NCI-H524 treated with DMSO at 0.1 percent for 48 hours (cell line): ENCODE data around the gene ZNF605.
"Not testable (repeated sequence)": the region's sequence is repeated elsewhere in the genome, so short reads cannot be mapped to it uniquely, and the experiment has no call there.

ENCODE experiments used
- DNase-seq: peaks from one replicate; lab custom pipeline; 2025; lab: John Stamatoyannopoulos, UW

The ZNF605 gene

DNA sequence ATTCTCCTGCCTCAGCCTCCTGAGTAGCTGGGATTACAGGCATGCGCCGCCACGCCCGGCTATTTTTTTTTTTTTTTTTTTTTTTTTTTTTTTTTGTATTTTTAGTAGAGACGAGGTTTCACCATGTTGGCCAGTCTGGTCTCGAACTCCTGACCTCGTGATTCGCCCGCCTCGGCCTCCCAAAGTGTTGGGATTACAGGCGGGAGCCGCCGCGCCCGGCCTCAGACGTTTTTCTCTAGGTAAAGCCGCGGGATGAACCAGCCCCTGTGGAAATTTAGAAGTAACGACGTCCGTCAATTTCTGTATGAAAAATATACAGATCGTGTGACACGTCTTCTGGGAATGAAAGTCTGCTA lies 48.3 kb downstream of the ZNF605 start:
- not testable (repeated sequence) for DNase-seq

DNA sequence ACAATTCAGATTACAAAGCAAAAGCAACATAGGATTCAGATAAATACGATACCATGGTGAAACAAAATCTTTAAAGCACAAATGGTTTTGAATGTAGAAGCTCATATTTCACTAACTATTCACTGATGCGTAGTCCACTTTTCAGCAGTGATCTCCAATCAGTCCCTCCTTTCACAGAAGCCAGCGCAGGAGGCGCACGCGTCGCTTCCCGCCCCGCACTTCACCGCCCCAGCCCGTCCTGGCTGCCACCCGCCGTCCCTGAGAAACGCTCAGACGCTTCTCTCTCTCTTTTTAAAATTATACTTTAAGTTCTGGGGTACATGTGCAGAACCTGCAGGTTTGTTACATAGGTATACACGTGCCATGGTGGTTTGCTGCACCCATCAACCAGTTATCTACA lies 48.9 kb downstream of the ZNF605 start:
- DNase-seq: no peak

DNA sequence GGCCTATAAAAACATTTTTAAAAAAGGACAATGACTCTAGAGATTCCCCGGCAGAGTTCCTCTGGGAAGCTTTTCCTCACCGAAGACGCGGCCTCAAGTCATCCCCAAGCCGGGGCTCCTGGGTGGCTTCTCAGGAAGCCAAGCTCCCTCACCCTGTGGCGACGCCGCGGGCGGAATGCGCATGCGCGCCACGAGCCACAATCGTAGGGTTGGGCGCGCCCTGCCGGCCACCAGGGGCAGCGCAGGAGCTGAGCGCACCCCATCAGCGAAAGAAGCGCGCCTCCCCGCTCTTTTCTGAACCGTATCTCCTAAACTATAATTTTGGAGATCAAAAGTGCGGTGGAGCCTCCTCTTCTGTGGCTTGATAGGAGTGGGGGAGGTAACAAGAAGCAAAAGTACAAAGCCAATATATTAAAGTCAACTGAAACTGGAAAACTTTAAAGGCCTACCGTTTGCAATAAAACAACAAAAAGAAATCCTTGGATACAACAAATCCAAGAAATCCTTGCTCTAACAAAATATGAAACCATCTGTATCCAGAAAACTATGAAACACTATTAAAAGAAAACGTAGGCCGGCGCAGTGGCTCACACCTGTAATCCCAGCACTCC lies 51.3 kb downstream of the ZNF605 start:
- DNase-seq: no peak

DNA sequence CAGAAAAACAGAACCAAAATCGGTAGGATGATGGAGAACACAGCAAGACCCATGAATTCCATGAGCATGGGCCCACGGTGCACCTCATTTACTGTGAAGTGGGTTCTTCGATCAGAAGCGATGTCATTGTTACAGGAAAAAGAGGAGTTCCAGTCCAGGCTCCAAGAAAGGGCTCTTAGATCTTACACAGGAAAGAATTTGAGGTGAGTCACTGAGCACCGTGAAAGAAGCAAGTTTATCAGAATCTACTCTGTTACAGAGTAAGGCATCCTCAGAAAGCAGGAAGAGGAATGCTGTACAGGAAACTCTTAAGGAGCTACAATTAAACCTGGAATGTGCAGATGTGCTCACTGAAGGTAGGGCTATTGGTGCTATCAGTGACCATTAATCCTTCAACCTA lies 57.1 kb downstream of the ZNF605 start:
- no peak for DNase-seq

DNA sequence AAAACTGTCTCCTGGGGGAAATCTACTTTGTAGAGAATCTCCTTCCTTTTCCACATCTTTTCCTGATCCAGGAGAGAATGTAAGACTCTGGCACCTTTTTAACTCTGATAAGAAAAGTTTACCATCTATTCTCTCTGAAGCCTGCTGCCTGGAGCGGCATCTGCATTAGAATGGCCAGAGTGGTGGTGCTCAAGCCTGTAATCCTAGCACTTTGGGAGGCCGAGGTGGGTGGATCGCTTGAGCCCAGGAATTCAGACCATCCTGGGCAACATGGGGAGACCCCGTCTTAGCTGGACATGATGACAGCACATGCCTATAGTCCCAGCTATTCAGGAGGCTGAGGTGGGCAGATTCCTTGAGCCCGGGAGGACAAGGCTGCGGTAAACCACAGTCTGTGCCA lies 67.3 kb downstream of the ZNF605 start:
- DNase-seq: no peak

DNA sequence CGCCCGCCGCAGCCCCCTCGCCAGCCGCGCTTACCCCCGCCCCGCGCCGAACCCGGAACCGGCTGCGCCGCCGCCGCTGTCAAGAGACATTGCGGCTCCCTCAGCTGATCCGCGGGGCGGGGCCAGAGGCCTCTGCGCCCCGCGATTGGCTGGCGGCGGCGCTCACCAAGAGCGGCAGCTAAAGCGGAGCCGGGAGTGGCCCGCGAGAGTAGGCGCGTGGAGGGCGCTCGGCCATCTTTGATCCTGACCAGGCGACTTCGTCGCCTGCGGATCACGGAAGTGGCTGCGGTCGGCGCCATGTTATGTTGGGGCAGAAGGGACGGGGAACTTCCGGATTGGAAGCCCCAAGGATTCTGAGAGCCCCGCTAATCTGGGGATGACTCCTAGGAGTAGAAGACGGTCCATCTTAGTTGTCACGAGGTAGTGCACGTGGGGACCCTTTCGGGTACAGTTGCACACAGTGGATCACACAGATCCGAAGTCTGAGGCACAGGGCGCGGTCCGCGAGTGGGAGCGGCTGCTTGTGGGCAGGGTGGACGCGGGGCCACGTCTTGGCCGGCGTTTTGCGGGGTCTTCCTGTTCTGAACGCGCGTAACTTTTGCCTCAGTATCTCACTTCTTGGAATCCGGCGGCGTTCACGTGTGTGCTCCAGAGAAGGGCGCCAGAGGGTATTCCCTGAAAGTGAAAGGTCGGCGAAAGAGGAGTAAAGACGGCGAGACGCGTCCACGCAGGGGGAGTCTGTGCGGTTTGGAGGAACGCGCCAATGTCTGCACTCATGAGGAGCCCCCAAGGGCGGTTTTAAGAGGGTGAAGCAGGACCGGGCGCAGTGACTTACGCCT lies 68.4 kb downstream of the ZNF605 start, which contains the start of gene CHFR:
Gene CHFR, minus strand, starts transcription at position 93 of the 839 bp plus-strand sequence. CDS start 277 bp downstream, outside the sequence.
- DNase-seq: peak; percentile 84

DNA sequence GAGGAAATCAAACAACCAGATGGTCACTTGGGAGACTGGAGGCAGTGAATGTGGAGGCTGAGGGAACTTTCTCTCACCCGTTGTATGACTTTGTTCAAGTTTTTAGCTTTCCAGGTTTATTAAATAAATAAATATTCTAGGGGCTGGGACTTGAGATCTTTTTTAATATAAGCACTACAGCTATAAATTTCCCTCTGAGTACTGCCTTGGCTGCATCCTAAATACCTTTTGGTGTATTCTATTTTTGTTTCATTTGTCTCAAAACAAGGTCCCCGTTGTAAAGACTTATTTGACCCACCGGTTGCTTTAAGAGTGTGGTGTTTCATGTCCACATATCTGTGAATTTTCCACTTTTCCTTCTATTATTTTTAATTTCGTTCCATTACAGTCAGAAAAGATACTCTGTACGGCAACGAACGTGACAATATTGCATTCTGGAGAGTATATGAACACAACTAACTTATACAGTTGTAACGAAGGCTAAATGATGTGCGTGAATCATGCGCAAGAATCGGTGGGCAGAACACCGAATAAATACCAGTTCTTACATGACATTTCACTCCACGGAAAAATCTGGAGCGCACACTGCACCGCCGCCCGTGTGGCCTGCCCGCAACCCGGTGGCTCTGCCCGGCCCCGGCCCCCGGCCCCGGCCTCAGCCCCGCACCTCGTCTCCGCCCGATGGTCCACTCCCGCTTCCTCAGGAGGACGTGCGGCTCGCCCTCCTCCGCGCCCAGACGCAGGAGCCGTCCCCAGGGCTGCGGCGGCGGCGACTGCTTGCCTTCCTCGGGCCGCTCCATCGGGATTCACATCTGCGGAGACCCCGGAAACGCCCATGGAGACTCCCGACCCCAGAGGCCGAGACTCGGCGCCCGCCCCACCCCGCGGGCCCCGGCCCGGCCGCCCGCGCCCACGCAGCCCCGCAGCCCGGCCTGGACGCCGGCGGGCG lies 69.3 kb downstream of the ZNF605 start:
- no peak for DNase-seq

DNA sequence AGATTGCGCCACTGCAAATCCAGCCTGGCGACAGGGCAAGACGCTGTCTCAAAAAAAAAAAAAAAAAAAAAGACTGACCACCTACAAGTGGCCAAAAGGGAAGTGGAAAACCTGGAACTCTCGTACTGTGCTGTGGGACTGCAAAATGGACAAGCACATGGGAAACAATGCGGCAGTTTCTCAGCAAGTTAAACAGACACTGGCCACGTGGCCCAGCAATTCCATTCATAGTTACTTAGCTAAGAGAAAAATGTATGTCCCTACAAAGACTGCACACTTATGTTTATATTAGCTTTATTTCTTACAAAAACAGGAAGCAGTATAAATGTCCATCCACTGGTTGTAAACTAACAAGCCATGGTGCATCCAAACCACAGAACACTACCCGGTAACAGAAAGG lies 74.3 kb downstream of the ZNF605 start:
- no peak for DNase-seq

DNA sequence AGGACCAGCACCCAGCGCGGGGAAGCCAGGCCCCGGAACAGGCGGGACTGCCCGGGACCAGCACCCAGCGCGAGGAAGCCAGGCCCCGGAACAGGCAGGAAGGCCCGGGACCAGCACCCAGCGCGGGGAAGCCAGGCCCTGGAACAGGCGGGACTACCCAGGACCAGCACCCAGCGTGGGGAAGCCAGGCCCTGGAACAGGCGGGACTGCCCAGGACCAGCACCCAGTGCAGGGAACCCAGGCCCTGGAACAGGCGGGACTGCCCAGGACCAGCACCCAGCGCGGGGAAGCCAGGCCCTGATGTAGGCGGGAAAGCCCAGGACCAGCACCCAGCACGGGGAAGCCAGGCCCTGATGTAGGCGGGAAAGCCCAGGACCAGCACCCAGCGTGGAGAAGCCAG lies 81.5 kb downstream of the ZNF605 start:
- not testable (repeated sequence) for DNase-seq

DNA sequence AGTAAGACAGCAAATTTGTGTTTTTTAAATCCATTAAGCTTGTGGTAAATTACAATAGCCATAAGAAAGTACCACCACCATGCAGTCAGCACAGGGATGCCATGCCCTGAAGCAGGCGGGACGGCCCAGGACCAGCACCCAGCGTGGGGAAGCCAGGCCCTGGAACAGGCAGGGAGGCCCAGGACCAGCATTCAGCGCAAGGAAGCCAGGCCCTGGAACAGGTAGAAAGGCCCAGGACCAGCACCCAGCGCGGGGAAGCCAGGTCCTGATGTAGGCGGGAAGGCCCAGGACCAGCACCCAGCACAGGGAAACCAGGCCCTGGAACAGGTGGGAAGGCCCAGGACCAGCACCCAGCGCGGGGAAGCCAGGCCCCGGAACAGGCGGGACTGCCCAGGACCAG lies 81.9 kb downstream of the ZNF605 start:
- DNase-seq: no peak

DNA sequence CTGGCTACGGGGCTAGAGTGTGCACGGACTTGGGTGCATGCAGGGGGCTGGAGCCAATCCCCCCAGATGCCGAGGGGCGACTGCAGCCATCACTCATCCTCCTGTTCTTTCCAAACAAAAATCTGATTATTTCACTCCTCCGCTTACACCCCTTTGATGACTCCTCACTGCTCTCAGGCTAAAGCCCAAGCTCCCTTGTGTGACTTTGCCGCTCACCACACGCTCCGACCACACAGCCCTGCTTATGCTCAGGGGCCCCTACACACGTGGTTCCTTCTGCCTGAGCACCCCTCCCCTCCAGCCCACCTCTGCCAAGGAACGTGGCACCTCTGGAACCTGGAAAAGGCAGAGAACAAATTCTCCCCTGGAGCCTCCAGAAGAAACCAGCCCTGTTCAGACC lies 82.4 kb downstream of the ZNF605 start:
- DNase-seq: no peak

DNA sequence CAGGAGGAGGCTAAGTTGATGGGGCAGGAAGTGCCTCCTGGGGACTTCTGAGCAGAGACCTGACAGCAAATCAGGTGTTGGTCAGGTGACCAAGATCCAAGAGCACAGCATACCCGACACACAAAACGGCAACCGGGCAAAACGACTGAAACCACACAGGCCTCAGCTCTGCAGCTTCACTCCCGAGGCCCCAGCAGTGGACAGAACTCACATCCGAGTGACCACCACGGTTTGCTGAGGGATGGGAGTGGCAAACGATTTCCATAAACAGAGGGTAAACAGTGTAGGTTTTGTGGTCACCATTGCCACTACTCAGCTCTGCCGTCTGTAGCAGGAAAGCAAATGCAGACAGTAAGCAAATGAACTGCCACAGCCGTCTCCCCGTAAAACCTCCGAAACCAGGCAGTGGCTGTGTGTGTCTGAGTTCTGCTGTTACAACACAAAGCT lies 83.1 kb downstream of the ZNF605 start:
- no peak for DNase-seq

DNA sequence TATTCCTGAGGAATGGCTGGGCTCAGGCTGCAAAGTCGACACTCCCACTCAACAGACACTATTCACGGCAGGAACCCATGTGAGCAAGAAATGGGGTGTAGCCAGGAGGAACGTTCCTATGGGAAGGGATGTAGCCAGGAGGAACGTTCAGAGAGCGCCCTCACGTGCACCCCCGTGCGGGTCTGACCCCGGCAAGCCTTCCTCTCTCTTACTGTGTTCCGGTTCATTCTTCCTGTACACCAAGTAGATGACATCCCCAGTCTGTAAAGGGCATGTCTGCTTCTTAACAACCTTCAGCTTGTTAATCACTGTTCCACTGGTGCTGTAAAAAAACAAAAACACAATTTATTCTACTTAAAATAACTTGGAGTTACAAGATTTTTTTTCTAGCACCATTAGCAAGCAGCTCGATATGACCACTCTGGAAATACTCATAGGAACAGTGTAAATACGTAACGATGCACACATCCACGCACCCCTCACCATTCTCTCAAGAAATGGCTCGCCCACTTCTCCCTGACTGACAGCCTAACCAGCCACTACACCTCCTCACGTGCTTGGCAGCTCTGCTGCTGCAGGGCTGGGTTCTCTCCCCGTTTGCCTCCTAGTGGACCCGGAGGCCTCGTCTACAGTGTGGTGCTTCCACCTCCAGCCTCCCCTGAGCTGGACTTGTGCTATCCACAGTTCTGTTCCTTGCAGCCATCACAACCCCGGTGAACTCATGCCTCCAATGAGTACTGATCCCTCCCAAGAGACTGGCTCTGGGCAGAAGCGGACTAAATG lies 83.8 kb downstream of the ZNF605 start:
- DNase-seq: no peak

DNA sequence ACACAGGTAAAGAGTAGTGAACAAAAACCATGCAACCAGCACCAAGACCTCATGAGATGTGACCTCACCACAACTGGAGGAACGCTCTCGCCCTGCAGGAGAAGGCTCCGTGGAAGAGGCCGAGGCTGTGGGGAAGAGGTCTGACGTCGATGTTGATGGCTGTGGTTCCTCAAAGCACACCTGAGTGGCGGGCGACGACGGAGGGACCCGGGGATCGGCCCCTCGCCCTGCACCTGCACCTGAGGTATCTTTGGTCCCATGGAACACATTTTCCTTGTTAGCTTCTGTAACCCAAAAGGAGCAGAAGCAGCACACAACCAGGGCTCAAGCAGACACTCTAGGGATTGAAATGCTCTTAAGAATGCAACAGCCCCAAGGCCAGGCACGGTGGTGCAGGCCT lies 86.6 kb downstream of the ZNF605 start:
- DNase-seq: no peak
